IMR-90 (cell line): ENCODE data around the gene PPP1R13B. TPM values are rescaled to one million over a fixed set of nuclear protein-coding genes. Genes with fewer than 3 reads are reported as not detected.

ENCODE experiments used
- ATAC-seq: fragments of 200-7000 bp; cut with Tn5 transposase; 2 replicates; pipeline ENCODE4 v1.9.1; 2020; ENCODE audit warnings: low read depth, mild to moderate bottlenecking, moderate library complexity
- BruUV-seq: library from RNA; stranded (reverse); fragments of 400-500 nt; replicated peaks from 2 replicates; lab custom pipeline; 2021; lab: Mats Ljungman, UMichigan
- CTCF ChIA-PET: fragments of 300-600 bp; formaldehyde crosslinking; extraction: SDS; loops from one replicate; lab custom pipeline; 2021; ENCODE audit warnings: antibody characterized with exemption; lab: Yijun Ruan, JAX
- POLR2A ChIA-PET: fragments of 300-600 bp; sonication (Branson Sonifier 250); formaldehyde crosslinking; loops from one replicate; lab custom pipeline; 2022; ENCODE audit warnings: antibody characterized with exemption; ENCODE audit not compliant: unreplicated experiment; lab: Charles Lee
- DNase-seq: peaks from one replicate; pipeline ENCODE4 v3.0.0; 2013
- H2AFZ ChIP-seq: replicated peaks from 2 replicates; pipeline ENCODE3; 2013; ENCODE audit warnings: low read length, mild to moderate bottlenecking; ENCODE audit not compliant: poor library complexity
- H2AK5ac ChIP-seq: 2 replicates; pipeline ENCODE4 v1.6.1; 2013; ENCODE audit warnings: low read depth, low read length, inconsistent platforms
- H2AK9ac ChIP-seq: replicated peaks from 2 replicates; pipeline ENCODE3; 2013; ENCODE audit warnings: mild to moderate bottlenecking, low read depth, low read length, moderate library complexity; ENCODE audit not compliant: poor library complexity
- H2BK120ac ChIP-seq: 2 replicates; pipeline ENCODE4 v1.6.1; 2013; ENCODE audit warnings: low read depth, low read length, inconsistent platforms
- H2BK15ac ChIP-seq: 3 replicates; pipeline ENCODE4 v1.6.1; 2013; ENCODE audit warnings: low read depth, low read length, inconsistent platforms
- H2BK20ac ChIP-seq: 2 replicates; pipeline ENCODE4 v1.6.1; 2013; ENCODE audit warnings: low read depth, mild to moderate bottlenecking, inconsistent platforms, low read length, moderate library complexity
- H2BK5ac ChIP-seq: 2 replicates; pipeline ENCODE4 v1.6.1; 2013; ENCODE audit warnings: mild to moderate bottlenecking, low read depth, low read length, inconsistent platforms; ENCODE audit not compliant: poor library complexity, severe bottlenecking
- H3K14ac ChIP-seq: replicated peaks from 2 replicates; pipeline ENCODE4 v1.6.1; 2013; ENCODE audit warnings: low read depth, low read length, inconsistent platforms
- H3K18ac ChIP-seq: 2 replicates; pipeline ENCODE4 v1.6.1; 2013; ENCODE audit warnings: low read depth, low read length, control low read depth
- H3K23ac ChIP-seq: 2 replicates; pipeline ENCODE4 v1.6.1; 2013; ENCODE audit warnings: low read depth, low read length, inconsistent platforms
- H3K27ac ChIP-seq: 2 replicates; pipeline ENCODE4 v1.5.1; 2013; ENCODE audit warnings: mild to moderate bottlenecking, control low read depth, low read length; ENCODE audit not compliant: insufficient read depth
- H3K27me3 ChIP-seq: 2 replicates; pipeline ENCODE4 v1.6.1; 2013; ENCODE audit warnings: low read length; ENCODE audit not compliant: control insufficient read depth, insufficient read depth
- H3K36me3 ChIP-seq: 2 replicates; pipeline ENCODE4 v1.6.1; 2013; ENCODE audit warnings: low read length, mixed read lengths; ENCODE audit not compliant: control insufficient read depth, insufficient read depth
- H3K4ac ChIP-seq: 2 replicates; pipeline ENCODE4 v1.6.1; 2013; ENCODE audit warnings: low read depth, low read length, inconsistent platforms
- H3K4me1 ChIP-seq: 2 replicates; pipeline ENCODE4 v1.6.1; 2013; ENCODE audit warnings: low read length, mixed read lengths; ENCODE audit not compliant: control insufficient read depth, insufficient read depth
- H3K4me2 ChIP-seq: 2 replicates; pipeline ENCODE4 v1.6.1; 2013; ENCODE audit warnings: low read depth, mild to moderate bottlenecking, control low read depth, low read length, moderate library complexity
- H3K4me3 ChIP-seq: 2 replicates; pipeline ENCODE4 v1.5.1; 2013; ENCODE audit warnings: low read depth, mild to moderate bottlenecking, control low read depth, low read length, moderate library complexity; ENCODE audit not compliant: insufficient read depth
- H3K56ac ChIP-seq: 2 replicates; pipeline ENCODE4 v1.6.1; 2013; ENCODE audit warnings: low read length, inconsistent platforms; ENCODE audit not compliant: insufficient read depth; ENCODE audit errors: extremely low read depth
- H3K79me1 ChIP-seq, 2 experiments: 2 replicates each; pipeline ENCODE4 v1.6.1; 2013; ENCODE audit warnings: low read length in 2 of 2, inconsistent platforms in 1 of 2, low read depth in 1 of 2
- H3K9ac ChIP-seq: 2 replicates; pipeline ENCODE4 v1.6.1; 2013; ENCODE audit warnings: low read depth, low read length, control low read depth
- H3K9me1 ChIP-seq: 2 replicates; pipeline ENCODE4 v1.6.1; 2013; ENCODE audit warnings: low read length, inconsistent platforms; ENCODE audit not compliant: insufficient read depth
- H3K9me3 ChIP-seq: 2 replicates; pipeline ENCODE4 v1.6.1; 2013; ENCODE audit warnings: low read length; ENCODE audit not compliant: control insufficient read depth, insufficient read depth
- H4K20me1 ChIP-seq: 2 replicates; pipeline ENCODE4 v1.6.1; 2013; ENCODE audit warnings: low read length, inconsistent platforms; ENCODE audit not compliant: insufficient read depth
- H4K5ac ChIP-seq: 2 replicates; pipeline ENCODE4 v1.6.1; 2013; ENCODE audit warnings: mild to moderate bottlenecking, low read depth, low read length, control low read depth
- H4K8ac ChIP-seq, 2 experiments: 2 replicates each; pipeline ENCODE4 v1.6.1; 2013; ENCODE audit warnings: low read depth in 2 of 2, low read length in 2 of 2, control low read depth in 1 of 2, inconsistent platforms in 1 of 2
- H4K91ac ChIP-seq: 2 replicates; pipeline ENCODE4 v1.6.1; 2013; ENCODE audit warnings: low read depth, low read length, inconsistent platforms; ENCODE audit not compliant: insufficient read depth
- BHLHE40 ChIP-seq: fragments of 150-350 bp; IDR thresholded peaks from 2 replicates; pipeline ENCODE4 v1.6.1; 2016; ENCODE audit warnings: mild to moderate bottlenecking, low read depth, low read length
- CEBPB ChIP-seq: IDR thresholded peaks from 2 replicates; pipeline ENCODE4 v1.6.1; 2012; ENCODE audit warnings: low read depth, low read length, improper control_type of control experiment
- CHD1 ChIP-seq: IDR thresholded peaks from 2 replicates; pipeline ENCODE4 v1.6.1; 2012; ENCODE audit warnings: low read depth, low read length, improper control_type of control experiment
- CTCF ChIP-seq: conservative IDR thresholded peaks from 2 replicates; pipeline ENCODE4 v1.5.1; 2012; ENCODE audit warnings: mild to moderate bottlenecking, low read depth, low read length, improper control_type of control experiment
- ELK1 ChIP-seq: fragments of 150-350 bp; IDR thresholded peaks from 2 replicates; pipeline ENCODE4 v1.6.1; 2016; ENCODE audit warnings: low read depth, mild to moderate bottlenecking, low read length, moderate library complexity, borderline replicate concordance
- FOS ChIP-seq: fragments of 150-350 bp; IDR thresholded peaks from 2 replicates; pipeline ENCODE4 v1.6.1; 2016; ENCODE audit warnings: low read depth, low read length
- MAFK ChIP-seq: IDR thresholded peaks from 2 replicates; pipeline ENCODE4 v1.6.1; 2012; ENCODE audit warnings: low read depth, low read length, improper control_type of control experiment
- MAZ ChIP-seq: IDR thresholded peaks from 2 replicates; pipeline ENCODE4 v1.6.1; 2012; ENCODE audit warnings: low read depth, mild to moderate bottlenecking, low read length, improper control_type of control experiment, moderate library complexity, borderline replicate concordance
- MXI1 ChIP-seq: IDR thresholded peaks from 2 replicates; pipeline ENCODE4 v1.6.1; 2012; ENCODE audit warnings: low read depth, mild to moderate bottlenecking, low read length, moderate library complexity, borderline replicate concordance
- NFE2L2 ChIP-seq: fragments of 150-350 bp; IDR thresholded peaks from 2 replicates; pipeline ENCODE4 v1.6.1; 2016; ENCODE audit warnings: low read depth, mild to moderate bottlenecking, low read length
- POLR2A ChIP-seq: IDR thresholded peaks from 2 replicates; pipeline ENCODE4 v1.6.1; 2012; ENCODE audit warnings: mild to moderate bottlenecking, low read depth, low read length
- RAD21 ChIP-seq: IDR thresholded peaks from 2 replicates; pipeline ENCODE4 v1.6.1; 2012; ENCODE audit warnings: low read length, improper control_type of control experiment
- RCOR1 ChIP-seq: IDR thresholded peaks from 2 replicates; pipeline ENCODE4 v1.6.1; 2012; ENCODE audit warnings: mild to moderate bottlenecking, low read length, improper control_type of control experiment; ENCODE audit not compliant: insufficient replicate concordance
- RFX5 ChIP-seq: IDR thresholded peaks from 2 replicates; pipeline ENCODE4 v1.8.0; 2012; ENCODE audit warnings: low read depth, mild to moderate bottlenecking, low read length, moderate library complexity
- SMC3 ChIP-seq: fragments of 150-350 bp; IDR thresholded peaks from 2 replicates; pipeline ENCODE4 v1.6.1; 2016; ENCODE audit warnings: low read depth, mild to moderate bottlenecking, antibody characterized with exemption, low read length, moderate library complexity
- USF2 ChIP-seq: fragments of 150-350 bp; IDR thresholded peaks from 2 replicates; pipeline ENCODE4 v1.6.1; 2017; ENCODE audit warnings: mild to moderate bottlenecking, antibody characterized with exemption, low read length, low read depth
- WGBS, 2 experiments: methylation state at CpG; one replicate each; pipeline versions ENCODE4 v1.1.5 to v1.1.7; 2013; ENCODE audit warnings: missing lambda C conversion rate in 2 of 2; ENCODE audit not compliant: insufficient read length in 1 of 2; ENCODE audit errors: extremely low coverage in 2 of 2; 5-methylcytosine and 5-hydroxymethylcytosine counted together
- dilution Hi-C: fragments of 300-500 bp; cut with HindIII; formaldehyde crosslinking; loops from one replicate; pipeline ENCODE4 v1.14.3; 2018; ENCODE audit warnings: low sequenced_read_pairs; ENCODE audit not compliant: unreplicated experiment
- in situ Hi-C: fragments of 300-500 bp; cut with MboI; formaldehyde crosslinking; loops from 3 replicates; pipeline ENCODE4 v1.14.3; 2019; ENCODE audit warnings: low sequenced_read_pairs, inconsistent platforms, mixed read lengths
- intact Hi-C: fragments of 100-400 bp; cut with micrococcal nuclease; formaldehyde crosslinking; loops from 2 replicates; pipeline ENCODE4 v1.10.0; 2022
- polyA plus RNA-seq, 3 experiments: library from polyadenylated mRNA; depleted of rRNA; stranded (reverse); fragments of >200 nt; gene quantifications; 2 replicates each; pipeline ENCODE4 v1.2.3, GENCODE V29; 2012; ENCODE audit warnings: low replicate concordance in 1 of 3
- total RNA-seq: library from RNA; depleted of rRNA; stranded (reverse); fragments of >200 nt; gene quantifications from 2 replicates; pipeline ENCODE4 v1.2.3, GENCODE V29; 2012

The PPP1R13B gene
- total and polyA plus RNA-seq, 2 of the 4 experiments (the other 2 are of a cell fraction): 1.6 to 2.8 TPM

GRCh38 chr14:103731481-103731880 lies 115.9 kb downstream of the PPP1R13B start:
- Histone ChIP-seq H3K9me3 (no peaks in the 10 kb centered on the region), H3K27me3 (no peaks in the 10 kb centered on the region), H4K5ac (no peak overlapping the region), H3K9ac (no peak overlapping the region), H3K4me3 (no peak overlapping the region), H3K27ac (no peak overlapping the region), H2AK9ac (no peak overlapping the region), H3K9me1 (no peaks in the 10 kb centered on the region), H3K36me3 (peaks cover 54% of the 10 kb centered on the region), H3K4me2 (no peak overlapping the region), H3K56ac (no peak overlapping the region), H3K79me1 (peaks cover 3 to 8% of the 10 kb centered on the region in 2 experiments), H2AFZ (no peak overlapping the region), H2BK5ac (no peak overlapping the region), H2BK20ac (no peak overlapping the region), H4K20me1 (peaks cover 10% of the 10 kb centered on the region), H3K4ac (no peak overlapping the region), H3K18ac (no peak overlapping the region), H3K14ac (no peak overlapping the region), H3K23ac (no peak overlapping the region), H4K91ac (no peak overlapping the region), H4K8ac (no peak overlapping the region), H2BK15ac (no peak overlapping the region), H2AK5ac (no peak overlapping the region), H2BK120ac (no peak overlapping the region), H3K4me1 (no peaks in the 10 kb centered on the region)
- 98% methylated on average over 8 of the region's 15 CpGs; no CpG with 5 or more reads in 1 of the 2 experiments for WGBS, 2 experiments
- dilution Hi-C loops (no loop called here), in situ Hi-C loops (no loop called here), intact Hi-C loops (no loop called here)
- DNase-seq (no peak), ATAC-seq (no peak)
- CTCF ChIA-PET: no interaction called here
- TF ChIP-seq RAD21 (no peak), BHLHE40 (no peak), POLR2A (no peak), MAFK (no peak), FOS (no peak), SMC3 (no peak), NFE2L2 (no peak), USF2 (no peak), RFX5 (no peak), ELK1 (no peak), CEBPB (no peak), MAZ (no peak), RCOR1 (no peak), CHD1 (no peak), CTCF (no peak), MXI1 (no peak)
- BruUV-seq: no TSS peak
- POLR2A ChIA-PET: no interaction called here
